Measurements from ENCODE around the gene MYL6B.

MYL6B gene

GRCh38 chr12:56202366-56202765, 50.0 kb downstream of the MYL6B start:
- Histone ChIP-seq H3K4me1 (no peaks in the 10 kb centered on the region), H3K27ac (no peak overlapping the region), H3K4me2 (no peak overlapping the region), H4K20me1 (no peaks in the 10 kb centered on the region; the same call in 1 of the 2 replicates), H3K27me3 (no peaks in the 10 kb centered on the region), H3K9ac (no peak overlapping the region), H3K4me3 (no peak overlapping the region), H3K36me3 (peaks cover 33% of the 10 kb centered on the region), H3K9me3 (no peaks in the 10 kb centered on the region)
- no peak for TF ChIP-seq Cebpa-rat (IDR thresholded peaks at IDR 0.05)

- Histone ChIP-seq H4K20me1 (no peaks in the 10 kb centered on the region; the same call in 1 of the 2 replicates), H3K27ac (no peak overlapping the region), H3K36me3 (peaks cover 38% of the 10 kb centered on the region), H3K9ac (no peak overlapping the region), H3K4me3 (no peak overlapping the region), H3K4me2 (no peak overlapping the region), H3K9me3 (no peaks in the 10 kb centered on the region), H3K27me3 (no peaks in the 10 kb centered on the region), H3K4me1 (no peaks in the 10 kb centered on the region)
- TF ChIP-seq Cebpa-rat (IDR thresholded peaks at IDR 0.05) = no peak
Measured at GRCh38 chr12:56202838-56203237, 50.5 kb downstream of the MYL6B start.

- Histone ChIP-seq H4K20me1 (no peaks in the 10 kb centered on the region; the same call in 1 of the 2 replicates), H3K9me3 (no peaks in the 10 kb centered on the region), H3K36me3 (peaks cover 52% of the 10 kb centered on the region), H3K4me3 (no peak overlapping the region), H3K27me3 (no peaks in the 10 kb centered on the region), H3K9ac (no peak overlapping the region), H3K27ac (no peak overlapping the region), H3K4me2 (no peak overlapping the region), H3K4me1 (no peaks in the 10 kb centered on the region)
- TF ChIP-seq Cebpa-rat (IDR thresholded peaks at IDR 0.05) = no peak
Measured at GRCh38 chr12:56204275-56204674, 51.9 kb downstream of the MYL6B start.

GRCh38 chr12:56205445-56205844, 53.1 kb downstream of the MYL6B start:
- H3K27ac ChIP-seq = no peak overlapping the region
- H3K4me1 ChIP-seq = no peaks in the 10 kb centered on the region
- no peak for TF ChIP-seq Cebpa-rat (IDR thresholded peaks at IDR 0.05)
- no peak overlapping the region for H3K4me3 ChIP-seq
- no peak overlapping the region for H3K9ac ChIP-seq
- H3K9me3 ChIP-seq = no peaks in the 10 kb centered on the region
- H3K27me3 ChIP-seq = no peaks in the 10 kb centered on the region
- no peak overlapping the region for H3K4me2 ChIP-seq
- peaks cover 5% of the 10 kb centered on the region for H4K20me1 ChIP-seq
- peaks cover 64% of the 10 kb centered on the region for H3K36me3 ChIP-seq

- H4K20me1 ChIP-seq = peaks cover 7% of the 10 kb centered on the region
- H3K36me3 ChIP-seq = peaks cover 76% of the 10 kb centered on the region
- H3K9ac ChIP-seq = no peak overlapping the region
- no peak overlapping the region for H3K4me3 ChIP-seq
- H3K4me1 ChIP-seq = no peaks in the 10 kb centered on the region
- no peaks in the 10 kb centered on the region for H3K27me3 ChIP-seq
- no peak overlapping the region for H3K27ac ChIP-seq
- no peak overlapping the region for H3K4me2 ChIP-seq
- no peaks in the 10 kb centered on the region for H3K9me3 ChIP-seq
- no peak for TF ChIP-seq Cebpa-rat (IDR thresholded peaks at IDR 0.05)
Measured at GRCh38 chr12:56206452-56207166, 54.2 kb downstream of the MYL6B start.

All from BLaER1 (cell line).